Midbrain (tissue), 1 donor: ENCODE data around the gene COPS7B.
A peak's percentile ranks its signal among the peaks of the same experiment; 100 is the strongest.
"Not testable (repeated sequence)": the region's sequence is repeated elsewhere in the genome, so short reads cannot be mapped to it uniquely, and the experiment has no call there.

Source experiments
- DNase-seq: peaks from one replicate; lab custom pipeline; 2025; lab: John Stamatoyannopoulos, UW

COPS7B gene

GRCh38 chr2:231786177-231786916, at the start of gene COPS7B:
Gene COPS7B (plus strand): TSS chr2:231786445. CDS start chr2:231788571, 2,126 bp downstream.
- peak; percentile 74 for DNase-seq

GRCh38 chr2:231737761-231738160, 48.5 kb upstream of the COPS7B start:
- DNase-seq: no peak

GRCh38 chr2:231743376-231744116, 42.7 kb upstream of the COPS7B start:
- no peak for DNase-seq

GRCh38 chr2:231745303-231746038, 40.8 kb upstream of the COPS7B start:
- no peak for DNase-seq

GRCh38 chr2:231748153-231748896, 37.9 kb upstream of the COPS7B start:
- DNase-seq: not testable (repeated sequence)

- DNase-seq: not testable (repeated sequence)
These were observed 37.2 kb upstream of the COPS7B start for GRCh38 chr2:231749016-231749415.

- no peak for DNase-seq
These were observed 35.0 kb upstream of the COPS7B start for GRCh38 chr2:231751042-231751815.

- no peak for DNase-seq
These were observed 34.2 kb upstream of the COPS7B start for GRCh38 chr2:231752061-231752460.

GRCh38 chr2:231761735-231762134, 24.5 kb upstream of the COPS7B start:
- no peak for DNase-seq

GRCh38 chr2:231764124-231764523, 22.1 kb upstream of the COPS7B start:
- no peak for DNase-seq

- peak; percentile 8 for DNase-seq
These were observed 21.5 kb upstream of the COPS7B start for GRCh38 chr2:231764760-231765159.

GRCh38 chr2:231765496-231765929, 20.7 kb upstream of the COPS7B start:
- DNase-seq: no peak

- no peak for DNase-seq
These were observed 16.8 kb upstream of the COPS7B start for GRCh38 chr2:231769170-231770136.

GRCh38 chr2:231780123-231780908, 5.9 kb upstream of the COPS7B start:
- no peak for DNase-seq

GRCh38 chr2:231780909-231781797, 5.1 kb upstream of the COPS7B start, which contains the start of gene PDE6D:
Gene PDE6D (minus strand): TSS chr2:231781282. CDS start chr2:231781114, 168 bp downstream.
- DNase-seq: peak; percentile 99

- DNase-seq: no peak
These were observed 4.2 kb upstream of the COPS7B start for GRCh38 chr2:231781798-231782726.

GRCh38 chr2:231785413-231785812, 832 bp upstream of the COPS7B start:
- DNase-seq: no peak
